GM12878 (cell line): ENCODE data around the gene SH2B3. TPM values are rescaled to one million over a fixed set of nuclear protein-coding genes. Genes with fewer than 3 reads are reported as not detected.

Experiments used
- ATAC-seq: fragments of 200-7000 bp; cut with Tn5 transposase; 3 replicates; pipeline ENCODE4 v1.9.1; 2020; ENCODE audit warnings: mild to moderate bottlenecking, moderate library complexity
- BruUV-seq: library from RNA; stranded (reverse); fragments of 400-500 nt; replicated peaks from 2 replicates; lab custom pipeline; 2021; lab: Mats Ljungman, UMichigan
- CTCF ChIA-PET: fragments of 300-600 bp; sonication (Branson Sonifier 250); formaldehyde crosslinking; extraction: SDS; loops from one replicate; lab custom pipeline; 2021; ENCODE audit warnings: inconsistent platforms; lab: Yijun Ruan, JAX
- POLR2A ChIA-PET: fragments of 350-600 bp; formaldehyde crosslinking; extraction: SDS; loops from one replicate; lab custom pipeline; 2021; ENCODE audit warnings: inconsistent platforms; lab: Charles Lee
- RAD21 ChIA-PET: fragments of 300-600 bp; sonication (Branson Sonifier 250); formaldehyde crosslinking; loops from one replicate; lab custom pipeline; 2023; ENCODE audit warnings: antibody characterized with exemption; ENCODE audit not compliant: unreplicated experiment; lab: Charles Lee
- SMC1A ChIA-PET: fragments of 300-600 bp; sonication (Branson Sonifier 250); formaldehyde crosslinking; loops from one replicate; lab custom pipeline; 2023; ENCODE audit not compliant: unreplicated experiment, uncharacterized antibody; lab: Charles Lee
- DNase-seq: peaks from one replicate; pipeline ENCODE4 v3.0.0-alpha.2; 2011; ENCODE audit warnings: low read depth, low spot score
- FAIRE-seq: peaks from 3 replicates; lab custom pipeline; 2011; peaks lifted over from hg19 to GRCh38; lab: Jason Lieb, UNC
- H2AFZ ChIP-seq: 2 replicates; pipeline ENCODE4 v1.6.0; 2011; ENCODE audit warnings: low read depth, low read length, control low read depth; ENCODE audit not compliant: control insufficient read depth
- H3K27ac ChIP-seq: 2 replicates; pipeline ENCODE4 v1.5.1; 2011; ENCODE audit warnings: control low read depth; ENCODE audit not compliant: control insufficient read depth, insufficient read depth
- H3K27me3 ChIP-seq, 2 experiments: replicated peaks in 1 of 2; 2 replicates each; pipeline versions ENCODE4 v1.6.0 to v1.6.1; 2011; ENCODE audit warnings: low read length in 1 of 2; ENCODE audit not compliant: control insufficient read depth in 2 of 2, insufficient read depth in 2 of 2
- H3K36me3 ChIP-seq, 2 experiments: 2 replicates each; pipeline ENCODE4 v1.5.1; 2011; ENCODE audit warnings: low read length in 1 of 2; ENCODE audit not compliant: control insufficient read depth in 2 of 2, insufficient read depth in 2 of 2
- H3K4me1 ChIP-seq: 2 replicates; pipeline ENCODE4 v1.6.1; 2011; ENCODE audit warnings: mild to moderate bottlenecking, low read length, moderate library complexity, mixed read lengths; ENCODE audit not compliant: control insufficient read depth, insufficient read depth
- H3K4me2 ChIP-seq: 2 replicates; pipeline ENCODE4 v1.6.0; 2011; ENCODE audit warnings: control low read depth; ENCODE audit not compliant: control insufficient read depth, insufficient read depth
- H3K4me3 ChIP-seq: fragments of 200-600 bp; sonication (generic); 2 replicates; pipeline ENCODE4 v1.5.1; 2016
- H3K79me2 ChIP-seq: 2 replicates; pipeline ENCODE4 v1.6.0; 2011; ENCODE audit warnings: low read length; ENCODE audit not compliant: control insufficient read depth, insufficient read depth
- H3K9ac ChIP-seq: 2 replicates; pipeline ENCODE4 v1.8.0; 2011; ENCODE audit warnings: low read length, control low read depth, mixed read lengths; ENCODE audit not compliant: control insufficient read depth, insufficient read depth
- H3K9me3 ChIP-seq: replicated peaks from 3 replicates; pipeline ENCODE4 v1.5.1; 2011; ENCODE audit warnings: mild to moderate bottlenecking, low read length; ENCODE audit not compliant: control insufficient read depth, insufficient read depth
- H4K20me1 ChIP-seq: 2 replicates; pipeline ENCODE4 v1.6.0; 2011; ENCODE audit not compliant: control insufficient read depth, insufficient read depth
- CEBPB ChIP-seq, 2 experiments: fragments of 150-350 bp in 1 of 2; IDR thresholded peaks; 2 replicates each; pipeline ENCODE4 v1.6.1; 2012 to 2014; ENCODE audit warnings: low read depth in 2 of 2, low read length in 2 of 2, borderline replicate concordance in 1 of 2, inconsistent platforms in 1 of 2
- CREB1 ChIP-seq: IDR thresholded peaks from 2 replicates; pipeline ENCODE4 v1.6.1; 2012; ENCODE audit warnings: low read depth, mild to moderate bottlenecking, inconsistent platforms
- CREM ChIP-seq: IDR thresholded peaks from 2 replicates; pipeline ENCODE4 v1.6.1; 2014; ENCODE audit warnings: antibody characterized with exemption, low read depth
- EGR1 ChIP-seq, 2 experiments: IDR thresholded peaks; 1 replicate in 1 of 2; 2 replicates in 1 of 2; pipeline ENCODE4 v1.6.1; 2011 to 2012; ENCODE audit warnings: low read depth in 2 of 2, low read length in 2 of 2, borderline replicate concordance in 1 of 2, mild to moderate bottlenecking in 1 of 2, moderate library complexity in 1 of 2
- GATAD2B ChIP-seq: fragments of 450-650 bp; conservative IDR thresholded peaks from 2 replicates; pipeline ENCODE4 v1.6.1; 2017; ENCODE audit warnings: low read depth, mild to moderate bottlenecking, moderate library complexity
- RUNX3 ChIP-seq: IDR thresholded peaks from 2 replicates; pipeline ENCODE4 v1.6.1; 2012; ENCODE audit warnings: low read length, inconsistent platforms
- SMAD5 ChIP-seq: IDR thresholded peaks from 2 replicates; pipeline ENCODE4 v1.6.1; 2016; ENCODE audit warnings: antibody characterized with exemption, low read depth
- WGBS: methylation state at CpG from one replicate; pipeline ENCODE4 v1.1.6; 2016; ENCODE audit warnings: low lambda C conversion rate; ENCODE audit not compliant: insufficient replicate concordance, insufficient coverage; ENCODE audit errors: missing lambda C conversion rate; 5-methylcytosine and 5-hydroxymethylcytosine counted together
- in situ Hi-C: fragments of 300-500 bp; cut with MboI; formaldehyde crosslinking; loops from 9 replicates; pipeline ENCODE4 v1.14.3; 2018; ENCODE audit warnings: mixed read lengths
- intact Hi-C: fragments of 100-400 bp; cut with micrococcal nuclease; formaldehyde crosslinking; loops from one replicate; pipeline ENCODE4 v1.14.2; 2022; ENCODE audit not compliant: unreplicated experiment
- polyA plus RNA-seq, 11 experiments: library from polyadenylated mRNA; depleted of rRNA in 4 of 11; unstranded in 6 of 11; stranded (reverse) in 5 of 11; fragments of >200 nt; fragmentation: Nextera tagmentation in 4 of 11; fragmentation: Illumina TruSeq in 1 of 11; extraction: Ambion mirVana in 4 of 11; extraction: Trizol in 1 of 11; gene quantifications; 1 replicate in 1 of 11; 2 replicates in 10 of 11; pipeline versions ENCODE4 v1.2.1 to v1.2.3, GENCODE V29; 2011 to 2016; ENCODE audit warnings: inconsistent platforms in 2 of 11, missing spikeins in 2 of 11, low read depth in 1 of 11
- total RNA-seq, 4 experiments: library from RNA; depleted of rRNA in 3 of 4; stranded (reverse); fragments of >200 nt in 3 of 4; fragmentation: Illumina TruSeq in 1 of 4; extraction: Trizol in 1 of 4; gene quantifications; 2 replicates each; pipeline versions ENCODE4 v1.2.1 to v1.2.3, GENCODE V29; 2013 to 2021
- TF ChIP-seq, protein P1 (sequence below): IDR thresholded peaks from 2 replicates; pipeline ENCODE4 v1.6.1; 2011; ENCODE audit warnings: borderline replicate concordance, low read depth, mild to moderate bottlenecking, moderate library complexity, low read length; ENCODE audit not compliant: insufficient read depth, poor library complexity, severe bottlenecking

The SH2B3 gene
- total and polyA plus RNA-seq, 10 of the 15 experiments (the other 5 are each of a cell fraction or from before 2014, with no cell fraction given): 5.8 to 46.4 (median 23.3) TPM

GRCh38 chr12:111436811-111437210 is 31.1 kb downstream of the SH2B3 start (continued):
- TF ChIP-seq, protein P1, sequence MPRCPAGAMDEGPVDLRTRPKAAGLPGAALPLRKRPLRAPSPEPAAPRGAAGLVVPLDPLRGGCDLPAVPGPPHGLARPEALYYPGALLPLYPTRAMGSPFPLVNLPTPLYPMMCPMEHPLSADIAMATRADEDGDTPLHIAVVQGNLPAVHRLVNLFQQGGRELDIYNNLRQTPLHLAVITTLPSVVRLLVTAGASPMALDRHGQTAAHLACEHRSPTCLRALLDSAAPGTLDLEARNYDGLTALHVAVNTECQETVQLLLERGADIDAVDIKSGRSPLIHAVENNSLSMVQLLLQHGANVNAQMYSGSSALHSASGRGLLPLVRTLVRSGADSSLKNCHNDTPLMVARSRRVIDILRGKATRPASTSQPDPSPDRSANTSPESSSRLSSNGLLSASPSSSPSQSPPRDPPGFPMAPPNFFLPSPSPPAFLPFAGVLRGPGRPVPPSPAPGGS: no peak

DNA sequence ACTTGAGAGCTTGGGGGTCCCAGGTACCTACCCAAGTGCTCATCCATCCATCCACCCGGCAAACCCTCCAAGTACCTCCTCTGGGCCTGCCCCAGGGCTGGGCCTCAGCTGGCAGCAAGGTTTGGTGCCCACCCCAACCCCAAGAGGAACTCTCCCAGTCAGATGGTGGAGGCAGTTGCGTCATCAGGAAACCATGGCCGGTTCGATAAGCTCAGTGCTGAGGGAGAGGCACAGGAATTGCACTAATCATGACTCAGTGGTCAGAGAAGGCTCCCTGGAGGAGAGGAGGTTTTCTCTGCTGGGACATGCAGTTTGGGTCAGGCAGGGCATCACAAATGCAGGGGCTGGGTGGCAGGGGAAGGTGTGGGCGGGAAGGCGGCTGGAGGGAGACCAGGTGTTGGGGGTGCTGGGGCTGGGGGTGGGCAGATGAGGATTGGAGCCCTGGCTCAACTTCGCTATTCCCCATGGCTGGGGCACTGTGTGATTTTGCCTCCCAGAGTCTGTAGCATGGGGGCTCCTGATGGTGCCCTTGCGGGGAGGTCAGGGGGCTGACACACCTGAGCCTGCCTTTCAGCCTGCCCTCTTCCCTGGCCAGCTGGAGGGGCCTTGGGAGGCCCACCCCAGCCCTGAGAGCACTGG is 32.2 kb downstream of the SH2B3 start:
- H3K9me3 ChIP-seq: no peaks in the 10 kb centered on the region
- ATAC-seq (no peak), FAIRE-seq (no peak), DNase-seq (no peak)
- no peaks in the 10 kb centered on the region; the same call in 1 of the 2 replicates for H4K20me1 ChIP-seq
- CTCF ChIA-PET: interaction anchor here (1.1 to 27.3 kb wide), 4 partner anchors 8 to 35 kb away, joined by 5 to 1117 read pairs (median 13); partner anchors contain the start of gene SH2B3
- RAD21 ChIA-PET: interaction anchor here (2.1 to 22.6 kb wide), 2 partner anchors 14 to 34 kb away, joined by 5 to 804 read pairs; partner anchors contain the start of gene SH2B3
- H3K79me2 ChIP-seq: peaks cover 94% of the 10 kb centered on the region
- intact Hi-C loops: no loop called here
- peaks cover 20 to 26% of the 10 kb centered on the region in 2 experiments for H3K36me3 ChIP-seq
- no peak overlapping the region for H3K9ac ChIP-seq
- no peaks in the 10 kb centered on the region for H3K27me3 ChIP-seq
- in situ Hi-C loops: loop anchor here (25.0 kb wide), 1 partner anchor 1774 kb away; the partner anchor contains the start of gene TPCN1
- peak overlapping the region; percentile 63 for H3K27ac ChIP-seq
- POLR2A ChIA-PET: interaction anchor here (1.3 to 2.0 kb wide), 2 partner anchors 31 to 33 kb away, joined by 4 to 5 read pairs; no protein-coding TSS in a partner anchor
- TF ChIP-seq CEBPB (IDR thresholded peaks at IDR 0.05; ENCODE audit: borderline replicate concordance in 1 of 2, low read depth in 2 of 2, low read length in 2 of 2): peak in 1 of 2 experiments; percentile 4; a peak in 1 of 4 replicates
- peak in 1 of 2 experiments; percentile 30; a peak in 1 of 3 replicates for TF ChIP-seq EGR1 (IDR thresholded peaks at IDR 0.05; ENCODE audit: borderline replicate concordance in 1 of 2, low read depth in 2 of 2, low read length in 2 of 2)
- 0 out of 2 replicates have a peak, but pooled peaks have one; percentile 39 for TF ChIP-seq CREM
- peak; percentile 26; the same call in 1 of the 2 replicates for TF ChIP-seq RUNX3
- TF ChIP-seq CREB1: 0 out of 2 replicates have a peak, but pooled peaks have one; percentile 33
- TF ChIP-seq SMAD5: no peak
- TF ChIP-seq GATAD2B: no peak
- peak overlapping the region; percentile 69; the same call in 1 of the 2 replicates for H3K4me2 ChIP-seq
- 52% methylated on average over 8 of the region's 8 CpGs for WGBS
- no peak overlapping the region for H3K4me3 ChIP-seq
- SMC1A ChIA-PET: interaction anchor here (0.6 to 1.1 kb wide), 3 partner anchors 14 to 172 kb away, joined by 3 to 5 read pairs (median 3); no protein-coding TSS in a partner anchor
- no peak overlapping the region for H2AFZ ChIP-seq
- no TSS peak for BruUV-seq
- H3K4me1 ChIP-seq: peaks cover 93% of the 10 kb centered on the region
